NCI-H345 (cell line): Measurements from ENCODE around the gene GAST.
"Not testable (repeated sequence)": the region's sequence is repeated elsewhere in the genome, so short reads cannot be mapped to it uniquely, and the experiment has no call there.

Experiments used
- DNase-seq: peaks from one replicate; lab custom pipeline; 2025; lab: John Stamatoyannopoulos, UW

The GAST gene, protein sequence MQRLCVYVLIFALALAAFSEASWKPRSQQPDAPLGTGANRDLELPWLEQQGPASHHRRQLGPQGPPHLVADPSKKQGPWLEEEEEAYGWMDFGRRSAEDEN

GRCh38 chr17:41711669-41712400 is at the start of gene GAST:
TSS of gene GAST (plus strand) at chr17:41712331. CDS start at chr17:41715437, 3,106 bp downstream.
- DNase-seq: no peak

GRCh38 chr17:41663451-41664171 is 48.5 kb upstream of the GAST start:
- DNase-seq: no peak

DNA sequence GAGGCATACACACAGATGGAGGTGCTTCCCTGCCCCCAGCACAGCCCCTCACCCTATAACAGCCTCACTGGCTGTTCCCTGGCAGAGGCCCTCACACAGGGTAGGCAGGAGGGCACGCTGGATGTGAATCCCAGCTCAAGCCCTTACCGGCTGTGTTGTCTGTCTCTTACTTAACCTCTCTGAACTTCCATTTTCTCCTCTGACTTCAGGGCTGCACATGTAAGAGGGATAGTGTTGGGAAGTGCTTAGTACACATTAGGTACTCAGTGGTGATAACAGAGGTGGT is 48.0 kb upstream of the GAST start:
- no peak for DNase-seq

- no peak for DNase-seq
Measured at GRCh38 chr17:41664587-41665565, 47.3 kb upstream of the GAST start.

DNA sequence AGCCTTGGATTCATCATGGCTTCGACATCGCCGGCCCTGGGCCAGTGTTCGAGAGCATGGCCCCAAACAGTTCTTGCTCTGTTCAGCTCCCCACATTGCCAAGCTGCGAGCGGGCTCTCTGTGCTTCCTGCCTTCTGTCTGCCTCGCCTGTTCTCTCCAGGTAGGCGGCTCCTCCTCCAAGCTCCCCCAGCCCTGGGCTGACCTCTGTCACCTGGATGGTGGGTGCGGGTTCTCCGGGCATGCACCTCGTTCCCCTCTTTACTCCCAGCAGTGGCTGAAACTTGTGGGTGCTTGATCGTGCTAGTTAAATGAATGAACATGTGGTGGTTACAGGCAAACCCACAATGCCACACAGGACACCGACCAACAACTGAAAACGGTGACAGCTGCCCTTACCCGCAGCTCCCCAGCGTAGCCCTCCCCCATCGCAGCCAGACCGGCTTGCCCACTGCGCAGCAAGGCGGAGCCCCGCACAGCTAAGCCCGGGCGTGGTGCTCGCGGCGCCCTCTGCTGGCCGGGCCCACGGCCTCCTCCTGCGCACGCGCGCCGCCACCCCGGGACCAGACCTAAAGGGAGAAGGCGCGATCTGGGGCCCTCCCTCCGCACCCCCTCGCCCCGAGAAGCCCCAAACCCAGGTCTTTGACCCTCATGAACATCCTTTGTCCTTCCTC is 46.4 kb upstream of the GAST start:
- DNase-seq: peak; percentile 88

GRCh38 chr17:41666237-41666641 is 45.9 kb upstream of the GAST start:
- peak; percentile 69 for DNase-seq

DNA sequence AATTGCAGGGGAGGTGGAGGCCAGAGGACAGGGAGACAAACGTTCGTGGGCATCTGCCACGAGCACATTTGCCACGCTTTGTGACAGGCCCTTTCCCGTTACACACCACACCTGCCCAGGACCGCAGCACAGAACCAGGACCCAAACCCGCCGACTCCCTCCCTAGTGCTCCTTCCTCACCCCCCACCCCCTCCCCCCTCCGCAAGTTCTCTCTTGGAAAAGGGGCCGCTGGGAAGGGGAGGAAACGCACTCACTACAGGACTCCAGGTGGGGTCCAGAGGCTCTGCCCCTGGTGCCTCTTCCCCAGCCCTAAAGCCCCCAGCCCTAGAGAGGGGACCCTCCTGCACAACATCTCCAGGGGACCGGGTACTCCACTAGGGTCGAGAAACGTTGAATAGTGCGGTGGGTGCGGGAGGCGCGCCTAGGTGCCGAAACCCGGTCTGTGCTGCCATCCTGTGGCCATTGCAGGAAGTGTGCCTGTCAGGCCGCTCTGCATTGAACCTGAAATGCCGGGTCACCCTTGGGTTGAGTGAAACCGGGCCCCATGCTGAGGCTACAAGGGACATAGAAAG is 45.3 kb upstream of the GAST start:
- DNase-seq: peak; percentile 79

DNA sequence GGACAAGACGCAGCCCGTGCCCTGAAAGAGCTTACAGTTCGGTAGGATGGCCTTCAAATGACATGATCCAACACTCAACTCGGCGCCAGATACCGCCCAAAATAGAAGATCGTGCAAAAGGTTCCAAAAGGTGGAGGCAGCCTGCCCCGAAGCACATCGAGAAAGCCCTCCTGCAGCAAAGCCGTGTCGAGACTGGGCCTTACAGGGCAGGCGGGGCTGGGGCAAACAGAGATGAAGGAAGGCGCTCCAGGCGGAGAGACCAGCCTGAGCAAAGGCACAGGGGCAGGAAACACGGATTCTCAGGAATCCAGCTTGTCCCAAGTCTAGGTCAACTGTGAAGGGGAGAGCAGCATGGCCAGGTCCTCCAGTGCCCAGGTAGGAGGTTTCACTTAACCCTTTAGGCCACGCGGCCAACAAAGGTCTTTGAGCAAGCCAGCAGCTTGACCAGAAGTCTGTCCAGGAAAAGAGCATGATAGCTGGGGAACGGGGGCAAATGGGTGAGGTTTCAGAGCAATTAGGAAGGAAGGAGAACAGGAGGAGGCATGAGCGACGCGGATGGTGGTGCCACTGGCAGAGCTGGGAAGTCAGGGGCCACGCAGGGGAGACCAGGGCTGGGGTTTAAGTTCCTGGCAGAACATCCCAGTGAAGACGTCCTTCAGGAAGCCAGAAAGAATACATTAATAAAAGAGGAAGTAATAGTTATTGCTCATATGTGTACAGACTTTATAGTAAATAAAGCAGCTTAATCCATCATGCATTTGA is 44.7 kb upstream of the GAST start:
- DNase-seq: no peak

DNA sequence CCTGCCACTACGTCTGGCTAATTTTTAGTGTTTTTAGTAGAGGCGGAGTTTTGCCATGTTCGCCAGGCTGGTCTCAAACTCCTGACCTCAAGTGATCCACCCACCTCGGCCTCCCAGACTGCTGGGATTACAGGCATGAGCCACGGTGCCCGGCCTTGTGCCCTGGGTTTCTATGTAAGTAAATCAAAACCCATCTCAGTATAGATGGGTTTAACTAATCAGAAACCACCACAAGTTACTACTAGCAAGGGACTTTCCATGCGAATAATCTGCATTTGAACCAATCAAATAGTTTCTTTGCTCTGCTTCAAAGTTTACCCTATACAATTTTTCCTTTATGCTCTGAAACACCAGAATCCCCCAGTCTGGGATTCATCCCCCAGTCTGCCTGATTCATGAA is 40.0 kb upstream of the GAST start:
- DNase-seq: no peak

DNA sequence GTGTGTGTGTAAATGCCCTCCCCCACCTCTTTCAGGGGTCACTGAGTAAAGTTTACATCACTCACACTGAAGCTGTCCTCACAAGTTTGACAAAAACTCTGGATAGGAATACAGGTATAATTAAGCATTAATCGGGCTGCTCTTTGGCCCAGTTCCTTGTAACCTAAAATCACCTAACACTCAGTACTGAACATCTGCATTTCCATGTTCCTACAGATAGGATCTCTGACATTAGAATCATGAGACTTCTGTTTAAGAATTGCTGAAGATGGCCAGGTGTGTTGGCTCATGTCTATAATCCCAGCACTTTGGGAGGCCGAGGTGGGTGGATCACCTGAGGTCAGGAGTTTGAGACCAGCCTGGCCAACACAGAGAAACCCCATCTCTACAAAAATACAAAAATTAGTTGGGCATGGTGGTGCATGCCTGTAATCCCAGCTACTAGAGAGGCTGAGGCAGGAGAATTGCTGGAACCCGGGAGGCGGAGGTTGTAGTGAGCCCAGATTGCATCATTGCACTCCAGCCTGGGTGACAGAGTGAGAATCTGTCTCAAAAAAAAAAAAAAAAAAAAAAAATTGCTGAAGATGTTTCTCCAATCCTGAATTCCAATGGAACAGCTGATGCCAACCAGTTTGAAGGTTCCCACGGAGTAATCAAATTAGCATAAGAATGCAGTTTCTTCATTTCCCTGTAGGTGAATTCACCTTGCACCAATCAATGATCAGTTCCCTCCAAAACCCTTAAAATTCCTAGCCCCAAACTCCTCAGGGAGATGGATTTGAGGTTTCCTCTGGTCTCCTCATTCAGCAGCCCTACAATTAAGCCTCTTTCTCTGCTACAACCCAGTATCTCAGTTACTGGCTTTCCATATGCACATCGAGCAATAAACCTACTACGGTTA is 36.7 kb upstream of the GAST start:
- not testable (repeated sequence) for DNase-seq

DNA sequence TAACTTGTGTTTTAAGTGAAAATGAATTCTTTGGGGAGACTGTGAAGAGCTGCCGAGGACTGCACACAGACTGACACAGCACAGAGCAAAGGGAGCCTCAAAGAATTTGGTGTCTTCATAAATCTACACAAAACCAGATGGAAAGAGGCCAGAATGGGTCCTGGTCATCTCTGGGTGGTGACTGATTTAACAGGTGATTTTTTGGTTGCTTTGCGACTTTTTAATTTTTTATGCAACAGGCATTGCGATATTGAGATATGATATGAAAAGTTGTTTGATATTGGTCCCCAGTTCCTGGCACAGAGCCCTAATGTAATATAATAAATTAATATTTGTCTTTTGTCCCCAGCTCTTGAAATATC is 36.1 kb upstream of the GAST start:
- DNase-seq: no peak

GRCh38 chr17:41678411-41678906 is 33.7 kb upstream of the GAST start:
- no peak for DNase-seq

DNA sequence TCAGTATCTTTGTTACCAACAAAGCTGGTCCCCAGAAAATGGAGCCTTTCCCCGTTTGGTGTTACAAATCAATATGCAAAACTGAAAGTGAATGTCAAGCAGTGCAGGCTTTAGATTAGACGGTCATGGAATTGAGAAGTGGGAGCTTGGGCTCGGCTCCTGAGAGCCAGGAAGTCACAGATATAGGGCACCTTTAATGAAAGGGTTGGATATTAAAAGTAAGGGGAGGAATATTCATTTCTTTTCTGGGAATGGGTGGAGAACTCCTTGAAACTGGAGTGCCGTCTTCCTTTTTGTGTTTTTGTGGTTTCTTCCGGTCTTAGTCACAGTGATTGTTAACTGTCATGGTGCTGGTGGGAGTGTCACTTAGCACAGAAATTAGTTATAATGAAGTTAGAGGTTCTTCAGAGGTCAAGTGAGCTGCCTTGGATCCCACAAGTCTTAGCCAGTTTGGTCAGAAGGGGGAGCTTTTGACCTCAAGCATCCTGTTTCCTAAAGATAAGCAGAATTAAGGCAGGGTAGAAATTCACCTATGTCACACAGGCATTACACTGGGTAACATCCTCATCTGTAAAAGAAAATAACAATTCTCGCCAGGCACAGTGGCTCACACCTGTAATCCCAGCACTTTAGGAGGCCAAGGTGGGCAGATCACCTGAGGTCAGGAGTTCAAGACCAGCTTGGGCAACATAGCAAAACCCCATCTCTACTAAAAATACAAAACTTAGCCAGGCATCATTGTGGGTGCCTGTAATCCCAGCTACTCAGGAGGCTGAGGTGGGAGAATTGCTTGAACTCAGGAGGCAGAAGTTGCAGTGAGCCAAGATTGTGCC is 33.0 kb upstream of the GAST start:
- DNase-seq: no peak

DNA sequence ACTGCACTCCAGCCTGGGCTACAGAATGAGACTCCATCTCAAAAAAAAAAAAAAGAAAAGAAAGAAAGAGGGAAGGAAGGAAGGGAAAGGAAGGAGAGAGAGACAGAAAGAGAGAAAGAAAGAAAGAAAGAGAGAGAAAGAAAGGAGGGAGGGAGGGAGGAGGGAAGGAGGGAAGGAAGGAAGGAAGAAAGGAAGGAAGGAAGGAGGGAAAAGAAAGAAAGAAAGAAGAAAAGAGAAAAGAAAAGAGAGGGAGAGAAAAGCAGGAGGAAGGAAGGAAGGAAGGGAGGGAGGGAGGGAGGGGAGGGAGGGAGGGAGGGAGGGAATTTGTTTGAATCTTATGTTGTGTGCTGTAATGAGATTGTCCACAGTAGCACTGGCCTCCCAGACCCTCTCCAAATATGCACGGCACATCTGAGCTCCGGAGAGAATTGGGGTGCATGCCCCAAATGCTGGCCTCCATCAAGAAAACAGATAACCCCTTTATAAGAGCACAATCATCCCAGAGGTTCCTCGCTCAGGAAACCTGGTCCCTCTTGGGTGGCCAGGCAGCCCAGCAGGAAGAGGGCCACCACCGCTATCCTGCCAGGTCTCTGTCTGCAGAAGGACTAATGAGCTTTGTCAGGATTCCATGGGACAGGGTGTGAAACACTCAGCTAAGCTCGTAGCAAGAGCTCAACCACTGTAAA is 32.2 kb upstream of the GAST start:
- no peak for DNase-seq

DNA sequence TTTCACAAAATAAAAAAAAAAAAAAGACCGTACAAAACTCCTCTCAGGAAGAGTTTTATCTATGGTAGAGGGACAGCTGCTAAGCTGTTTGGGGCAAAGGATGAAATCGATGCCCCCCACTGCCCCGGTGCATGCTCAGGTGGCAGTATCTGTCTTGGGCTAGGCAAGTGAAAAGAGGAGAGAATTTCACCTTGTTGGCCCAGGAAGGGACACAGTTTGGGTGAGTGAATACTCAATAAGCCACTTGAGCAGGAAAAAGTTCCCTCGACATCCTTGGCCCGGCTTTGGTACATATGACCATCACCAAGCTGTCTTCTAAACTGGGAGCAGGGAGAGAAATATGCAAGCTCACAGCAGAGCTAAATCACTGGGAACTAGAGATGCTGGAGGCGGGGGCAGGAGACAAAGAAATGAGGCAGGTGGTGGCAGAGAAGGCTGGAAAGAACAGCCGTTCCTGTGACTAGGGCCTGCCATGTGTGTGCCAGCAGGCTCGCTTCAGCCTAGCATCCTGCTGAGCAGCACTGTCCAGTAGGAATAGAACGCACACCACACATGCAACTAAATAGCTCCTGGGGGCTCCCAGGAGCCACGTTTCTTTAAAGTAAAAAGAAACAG is 31.6 kb upstream of the GAST start:
- peak; percentile 85 for DNase-seq

DNA sequence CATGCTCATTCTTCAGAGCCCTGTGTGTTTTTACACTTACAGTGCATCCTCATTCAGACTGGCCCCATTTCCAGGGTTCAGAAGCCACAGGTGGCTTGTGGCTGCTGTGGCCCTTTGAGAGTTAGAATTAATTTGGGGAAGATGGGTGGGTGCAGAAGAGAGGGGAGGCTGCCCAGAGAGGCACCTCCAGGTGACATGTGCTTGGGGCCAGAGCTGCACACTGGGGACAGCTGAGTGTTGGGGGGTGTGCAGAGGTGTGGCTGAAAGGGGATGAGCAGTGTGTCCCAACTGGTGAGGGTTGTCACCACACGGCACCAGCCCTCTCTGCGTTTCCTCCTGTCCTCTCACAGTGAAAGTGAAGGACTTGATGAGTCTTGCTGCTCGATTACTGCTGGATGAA is 30.4 kb upstream of the GAST start:
- no peak for DNase-seq

DNA sequence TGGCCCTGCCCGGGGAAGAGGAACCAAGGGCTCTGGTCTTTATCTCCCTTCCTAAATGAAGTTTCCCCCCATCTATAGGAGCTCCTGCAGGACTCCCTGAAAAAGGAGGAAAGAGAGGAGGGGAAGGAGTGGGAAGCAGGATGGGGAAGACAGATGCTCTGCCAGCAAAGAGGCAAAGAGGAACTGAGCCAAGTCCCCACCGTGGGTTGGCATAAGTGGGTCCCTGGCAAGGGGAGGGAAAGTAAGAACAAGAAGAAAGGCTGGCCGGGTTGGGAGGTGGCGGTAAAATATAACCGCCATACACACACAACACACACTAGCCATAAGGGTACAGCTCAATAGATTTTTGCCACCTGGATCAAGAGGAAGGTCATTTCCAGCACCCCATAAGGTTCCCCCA is 29.5 kb upstream of the GAST start:
- no peak for DNase-seq
